ENCODE results near the gene ARMS2.

Gene ARMS2

DNA sequence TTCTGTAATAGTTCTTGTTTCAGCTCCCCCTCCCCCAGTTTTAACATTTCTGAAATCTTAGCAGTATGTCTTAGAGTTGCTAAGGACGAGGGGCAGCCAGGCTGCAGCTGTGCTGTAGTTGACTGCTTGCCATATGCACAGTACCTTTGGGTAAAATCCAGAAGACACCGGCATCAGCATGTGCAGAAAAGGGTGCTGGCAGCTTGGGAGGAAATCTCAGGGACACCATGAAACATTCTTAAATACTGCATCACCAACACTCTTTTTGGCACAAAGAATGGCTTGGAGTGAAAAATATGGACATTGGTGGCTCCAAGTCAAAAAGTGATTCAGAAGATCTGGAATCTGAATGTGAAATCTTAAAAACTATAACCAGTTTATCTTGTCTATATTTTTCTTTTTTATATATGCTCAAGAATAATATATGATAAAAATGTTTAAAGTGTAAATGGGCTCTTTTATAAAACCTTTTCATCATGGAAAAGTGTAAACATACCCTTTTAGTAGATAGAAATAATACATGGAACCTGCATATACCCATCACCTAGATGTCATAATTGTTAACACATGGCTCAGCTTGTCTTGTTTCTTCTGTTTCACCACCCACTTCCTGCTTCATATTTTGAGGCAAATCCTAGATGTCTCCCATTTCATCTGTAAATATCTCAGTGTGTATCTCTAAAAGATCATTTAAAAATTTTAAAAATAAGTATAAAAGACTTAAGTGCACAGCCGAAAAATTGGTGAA is 34.4 kb upstream of the ARMS2 start:
- Histone ChIP-seq H3K27me3 (ENCODE audit: insufficient read depth, low read depth, severe bottlenecking) (no peaks in the 10 kb centered on the region), H3K36me3 (peaks cover 23% of the 10 kb centered on the region), H3K9me3 (ENCODE audit: severe bottlenecking) (no peaks in the 10 kb centered on the region), H3K27ac (no peak overlapping the region), H3K4me3 (ENCODE audit: low read depth, low read length) (no peak overlapping the region)
- TF ChIP-seq, protein P1, sequence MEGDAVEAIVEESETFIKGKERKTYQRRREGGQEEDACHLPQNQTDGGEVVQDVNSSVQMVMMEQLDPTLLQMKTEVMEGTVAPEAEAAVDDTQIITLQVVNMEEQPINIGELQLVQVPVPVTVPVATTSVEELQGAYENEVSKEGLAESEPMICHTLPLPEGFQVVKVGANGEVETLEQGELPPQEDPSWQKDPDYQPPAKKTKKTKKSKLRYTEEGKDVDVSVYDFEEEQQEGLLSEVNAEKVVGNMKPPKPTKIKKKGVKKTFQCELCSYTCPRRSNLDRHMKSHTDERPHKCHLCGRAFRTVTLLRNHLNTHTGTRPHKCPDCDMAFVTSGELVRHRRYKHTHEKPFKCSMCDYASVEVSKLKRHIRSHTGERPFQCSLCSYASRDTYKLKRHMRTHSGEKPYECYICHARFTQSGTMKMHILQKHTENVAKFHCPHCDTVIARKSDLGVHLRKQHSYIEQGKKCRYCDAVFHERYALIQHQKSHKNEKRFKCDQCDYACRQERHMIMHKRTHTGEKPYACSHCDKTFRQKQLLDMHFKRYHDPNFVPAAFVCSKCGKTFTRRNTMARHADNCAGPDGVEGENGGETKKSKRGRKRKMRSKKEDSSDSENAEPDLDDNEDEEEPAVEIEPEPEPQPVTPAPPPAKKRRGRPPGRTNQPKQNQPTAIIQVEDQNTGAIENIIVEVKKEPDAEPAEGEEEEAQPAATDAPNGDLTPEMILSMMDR (IDR thresholded peaks at IDR 0.05; ENCODE audit: low read depth, low read length) = no peak
- no peak for DNase-seq

DNA sequence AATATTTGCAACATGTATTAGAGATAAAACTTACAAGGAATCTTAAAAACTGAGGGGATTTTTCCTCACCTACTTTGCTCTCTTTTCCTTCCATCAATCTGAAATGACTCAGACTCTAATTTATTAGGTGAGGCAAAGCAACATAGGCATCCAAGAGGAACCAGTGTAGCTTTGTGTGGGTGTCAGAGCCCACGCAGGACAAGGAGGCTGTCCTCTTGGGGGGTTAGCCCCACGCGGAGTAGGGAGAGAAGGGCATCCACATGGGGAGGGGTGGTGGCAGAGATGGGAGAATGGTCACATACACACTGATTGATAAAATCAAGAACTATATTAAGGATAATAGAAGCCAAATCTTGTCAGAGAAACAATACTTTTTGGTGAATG is 33.8 kb upstream of the ARMS2 start:
- Histone ChIP-seq H3K36me3 (peaks cover 23% of the 10 kb centered on the region), H3K9me3 (ENCODE audit: severe bottlenecking) (no peaks in the 10 kb centered on the region), H3K4me3 (ENCODE audit: low read depth, low read length) (no peak overlapping the region), H3K27me3 (ENCODE audit: insufficient read depth, low read depth, severe bottlenecking) (no peaks in the 10 kb centered on the region), H3K27ac (no peak overlapping the region)
- TF ChIP-seq, protein P1 (IDR thresholded peaks at IDR 0.05; ENCODE audit: low read depth, low read length) = no peak
- no peak for DNase-seq

DNA sequence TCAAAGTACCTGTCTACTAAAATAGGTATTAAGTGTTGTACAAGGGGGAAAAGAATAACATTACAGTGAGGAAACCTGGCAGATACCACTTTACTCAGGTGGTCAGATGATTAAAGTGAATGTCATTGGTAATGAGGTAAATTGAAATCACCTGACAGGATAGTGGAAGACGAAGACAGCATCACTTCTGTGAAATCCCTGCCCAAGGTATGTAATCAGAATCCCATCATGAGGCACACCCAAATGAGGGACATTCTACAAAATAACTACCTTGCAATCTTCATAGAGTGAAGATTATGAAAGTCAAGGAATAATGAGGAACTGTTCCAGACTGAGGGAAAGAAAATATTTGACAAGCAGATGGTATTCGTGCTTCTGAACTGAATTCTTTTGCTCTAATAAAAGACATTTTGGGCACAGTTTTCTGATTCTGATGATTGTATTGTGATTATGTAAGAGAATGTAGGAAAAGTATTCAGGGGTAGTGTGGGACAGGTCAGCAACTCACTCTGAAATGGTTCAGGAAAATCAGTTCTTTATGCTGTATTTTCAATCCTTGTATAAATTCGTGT is 33.3 kb upstream of the ARMS2 start:
- DNase-seq = no peak
- no peaks in the 10 kb centered on the region for H3K27me3 ChIP-seq (ENCODE audit: insufficient read depth, low read depth, severe bottlenecking)
- TF ChIP-seq, protein P1 (IDR thresholded peaks at IDR 0.05; ENCODE audit: low read depth, low read length) = no peak
- no peak overlapping the region for H3K4me3 ChIP-seq (ENCODE audit: low read depth, low read length)
- H3K9me3 ChIP-seq (ENCODE audit: severe bottlenecking) = no peaks in the 10 kb centered on the region
- peaks cover 22% of the 10 kb centered on the region for H3K36me3 ChIP-seq
- H3K27ac ChIP-seq = no peak overlapping the region

DNA sequence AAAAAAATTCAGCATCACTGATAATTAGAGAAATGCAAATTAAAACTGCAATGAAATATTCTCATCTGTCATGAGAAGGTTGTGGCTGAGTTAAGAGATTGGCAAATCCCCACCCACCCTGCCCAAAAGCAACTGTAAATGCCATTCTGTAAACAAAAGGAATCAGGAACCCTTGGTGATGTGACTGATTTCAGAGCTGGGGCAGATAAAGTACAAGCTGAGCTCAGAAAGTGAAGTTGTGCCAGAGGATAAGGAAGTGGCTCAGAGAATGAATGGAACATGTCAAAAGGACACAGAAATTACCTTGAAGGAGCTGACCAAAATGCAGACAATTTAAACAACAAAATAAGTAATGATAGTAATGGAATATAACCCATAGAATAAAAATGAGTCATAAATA is 32.7 kb upstream of the ARMS2 start:
- H3K9me3 ChIP-seq (ENCODE audit: severe bottlenecking) = no peaks in the 10 kb centered on the region
- no peak overlapping the region for H3K4me3 ChIP-seq (ENCODE audit: low read depth, low read length)
- TF ChIP-seq, protein P1 (IDR thresholded peaks at IDR 0.05; ENCODE audit: low read depth, low read length) = no peak
- DNase-seq = no peak
- H3K27me3 ChIP-seq (ENCODE audit: insufficient read depth, low read depth, severe bottlenecking) = no peaks in the 10 kb centered on the region
- peaks cover 16% of the 10 kb centered on the region for H3K36me3 ChIP-seq
- H3K27ac ChIP-seq = no peak overlapping the region

DNA sequence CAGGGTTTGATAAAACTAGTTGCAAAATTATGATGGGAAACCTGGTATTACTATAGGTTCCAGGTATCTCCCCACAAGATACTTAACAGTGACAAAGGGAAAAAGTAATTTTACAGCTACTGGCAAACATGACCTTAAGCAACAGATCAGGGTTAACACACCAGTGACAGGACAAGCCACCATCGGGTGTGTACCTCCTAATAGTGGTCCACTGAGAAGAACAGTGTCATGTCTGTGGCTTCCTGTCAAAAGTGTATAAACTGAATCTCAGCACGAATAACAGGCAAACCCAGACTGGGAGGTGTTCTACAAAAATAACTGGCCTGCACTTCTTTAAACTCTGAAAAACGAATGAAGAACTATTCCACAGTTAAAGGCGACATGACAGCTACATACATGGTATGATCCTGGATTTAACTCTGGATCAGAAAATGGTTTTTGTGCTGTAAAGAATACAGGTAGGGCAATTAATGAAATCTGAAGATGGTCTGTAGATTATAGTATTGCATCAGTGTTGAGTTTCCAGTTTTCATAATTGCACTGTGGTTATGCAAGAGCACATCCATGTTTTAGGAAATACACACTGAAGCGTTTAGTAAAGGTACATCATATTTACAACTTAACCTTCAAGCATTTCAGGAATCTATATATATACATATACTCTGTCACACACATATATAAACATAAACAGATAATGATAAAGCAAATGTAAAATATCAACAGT is 32.0 kb upstream of the ARMS2 start:
- TF ChIP-seq, protein P1 (IDR thresholded peaks at IDR 0.05; ENCODE audit: low read depth, low read length) = no peak
- DNase-seq = no peak
- Histone ChIP-seq H3K27me3 (ENCODE audit: insufficient read depth, low read depth, severe bottlenecking) (no peaks in the 10 kb centered on the region), H3K27ac (no peak overlapping the region), H3K4me3 (ENCODE audit: low read depth, low read length) (no peak overlapping the region), H3K36me3 (peaks cover 21% of the 10 kb centered on the region), H3K9me3 (ENCODE audit: severe bottlenecking) (no peaks in the 10 kb centered on the region)
